Measurements from ENCODE around the gene ADGRG1.
"Not testable (repeated sequence)": the region's sequence is repeated elsewhere in the genome, so short reads cannot be mapped to it uniquely, and the experiment has no call there.

ADGRG1 gene

DNA sequence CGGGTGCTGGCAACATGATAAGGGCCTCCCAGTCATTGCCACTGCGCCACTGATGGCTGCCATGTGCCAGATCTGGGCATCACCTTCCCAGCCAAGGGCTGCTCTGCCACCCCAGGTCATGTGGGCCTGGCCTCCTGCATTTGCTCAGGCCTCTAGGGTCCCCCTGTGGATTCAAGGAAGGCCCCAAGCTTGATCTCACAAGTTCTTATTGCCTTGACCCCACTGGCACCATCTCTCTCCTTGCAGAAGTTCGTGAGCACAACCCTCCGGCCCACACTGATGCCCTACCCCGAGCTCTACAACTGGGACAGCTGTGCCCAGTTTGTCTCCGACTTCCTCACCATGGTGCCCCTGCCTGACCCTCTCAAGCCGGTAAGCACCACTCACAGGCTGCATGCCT, 71.5 kb downstream of the ADGRG1 start:
- DNase-seq (ENCODE audit: low spot score) = no peak

DNA sequence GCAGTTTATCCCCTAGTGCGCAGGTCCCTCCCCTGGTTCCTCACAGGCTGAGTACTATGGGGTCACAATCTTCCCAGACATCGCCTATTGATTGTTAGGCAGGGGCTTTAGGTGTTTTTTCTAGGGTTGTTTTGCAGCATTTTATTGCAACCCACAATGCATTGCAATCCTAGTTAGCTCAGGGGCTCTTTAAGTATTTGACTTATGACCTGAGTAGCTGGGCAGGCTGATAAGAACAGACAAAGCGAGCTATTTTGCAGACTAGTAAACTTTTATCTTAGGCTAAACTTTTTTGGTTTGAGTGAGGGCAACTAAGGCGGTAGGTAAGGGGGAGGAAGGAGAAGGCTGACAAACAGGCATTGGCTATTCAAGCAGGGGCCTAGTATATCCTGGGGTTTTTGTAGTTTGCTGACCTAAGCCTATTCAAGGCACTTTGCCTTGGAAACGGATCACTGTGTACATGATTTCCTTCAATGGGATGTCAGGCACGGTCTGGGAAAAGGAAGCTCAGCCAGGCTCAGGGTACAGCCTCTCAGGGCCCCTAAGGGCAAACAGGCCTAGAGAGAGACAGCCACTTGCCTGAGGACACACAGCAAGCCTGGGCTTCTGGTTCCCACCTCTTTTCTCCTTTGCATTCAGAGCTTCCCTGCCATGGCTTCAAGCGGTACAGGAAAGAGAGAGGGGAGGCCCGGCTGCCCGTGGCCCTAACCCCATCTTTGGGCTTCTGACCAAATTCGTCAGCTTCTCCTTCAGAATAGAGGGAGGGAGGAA, 72.5 kb downstream of the ADGRG1 start:
- DNase-seq (ENCODE audit: low spot score) = no peak

DNA sequence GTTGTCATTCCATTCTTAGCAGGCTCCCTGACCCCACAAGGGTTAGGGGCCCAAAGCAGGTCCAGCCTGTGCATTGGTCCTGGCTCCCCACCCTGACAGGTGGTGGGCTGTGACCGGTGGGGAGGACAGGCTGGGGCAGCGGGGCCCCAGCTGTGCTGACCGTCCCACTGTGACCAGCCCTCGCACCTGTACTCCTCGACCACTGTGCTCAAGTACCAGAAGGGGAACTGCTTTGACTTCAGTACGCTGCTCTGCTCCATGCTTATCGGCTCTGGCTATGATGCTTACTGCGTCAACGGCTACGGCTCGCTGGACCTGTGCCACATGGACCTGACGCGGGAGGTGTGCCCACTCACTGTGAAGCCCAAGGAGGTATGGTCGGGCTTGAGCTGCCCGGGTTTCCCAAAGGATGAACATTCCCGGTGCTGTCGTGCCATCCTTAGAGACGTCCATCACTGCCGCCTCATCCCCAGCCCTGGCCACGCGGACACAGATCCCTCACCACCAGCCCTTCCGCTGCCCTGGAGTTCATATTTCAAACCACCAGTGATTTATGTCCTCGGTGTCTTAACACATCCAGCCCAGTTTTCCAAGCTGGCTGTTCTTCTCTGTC, 73.4 kb downstream of the ADGRG1 start:
- DNase-seq (ENCODE audit: low spot score) = no peak

DNA sequence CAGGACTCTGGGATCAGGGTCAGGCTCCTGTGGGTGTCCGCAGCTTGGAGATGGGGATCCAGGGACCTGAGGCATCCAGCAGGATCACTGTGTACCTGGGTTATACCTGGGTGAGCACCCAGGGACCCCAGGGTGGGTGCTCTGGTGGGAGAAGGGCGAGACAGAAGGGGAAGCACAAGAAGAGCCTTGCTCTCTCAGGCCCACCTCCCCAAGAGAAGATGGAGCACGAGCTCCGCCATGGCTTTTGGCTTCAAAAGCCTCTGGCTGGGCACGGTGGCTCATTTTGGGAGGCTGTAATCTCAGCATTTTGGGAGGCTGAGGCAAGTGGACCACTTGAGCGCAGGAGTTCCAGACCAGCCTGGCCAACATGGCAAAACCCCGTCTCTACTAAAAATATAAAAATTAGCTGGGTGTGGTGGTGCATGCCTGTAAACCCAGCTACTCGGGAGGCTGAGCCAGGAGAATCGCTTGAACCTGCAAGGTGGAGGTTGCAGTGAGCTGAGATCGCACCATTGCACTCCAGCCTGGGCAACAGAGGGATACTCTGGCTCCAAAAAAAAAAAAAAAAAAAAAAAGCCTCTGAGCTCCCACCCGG, 75.1 kb downstream of the ADGRG1 start:
- DNase-seq (ENCODE audit: low spot score) = no peak

DNA sequence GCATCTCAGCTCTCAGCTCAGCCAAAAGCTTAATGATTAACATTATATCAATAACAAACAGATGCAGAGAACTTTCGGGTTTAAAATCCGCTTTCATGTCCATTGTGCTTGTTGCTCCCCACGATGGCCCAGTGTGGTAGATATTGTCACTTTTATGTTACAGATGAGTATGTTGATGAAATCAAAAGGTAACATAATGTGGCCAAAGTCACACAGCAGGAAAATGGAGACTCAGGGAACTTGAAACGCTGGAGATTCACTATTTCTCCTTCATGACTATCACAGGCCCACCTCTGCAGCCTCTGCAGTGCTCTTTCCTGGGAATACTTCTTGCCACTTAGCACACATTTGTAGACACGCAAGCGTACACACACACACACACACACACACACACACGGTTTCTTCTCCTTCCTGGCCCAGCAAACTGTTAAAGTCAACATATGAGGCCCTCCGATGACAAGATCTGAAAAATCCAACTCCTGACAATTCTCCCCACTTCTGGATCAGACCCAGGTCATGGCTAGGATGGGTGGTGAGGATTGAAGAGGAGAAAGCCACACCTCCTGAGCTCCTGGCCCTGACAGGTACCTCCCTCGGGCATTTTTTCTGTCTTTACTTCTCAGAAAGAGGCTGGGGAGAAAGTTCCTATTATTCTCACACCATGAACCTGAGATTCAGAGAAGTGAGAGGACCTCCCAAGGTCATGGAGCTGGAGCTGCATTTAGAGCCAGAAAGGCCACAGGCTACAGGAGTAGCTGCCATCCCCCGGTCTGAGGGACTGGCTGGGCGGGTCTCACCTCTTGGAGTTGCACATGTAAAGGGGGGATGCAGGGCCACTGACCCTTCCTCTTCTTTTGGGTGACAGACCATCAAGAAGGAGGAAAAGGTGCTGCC, 75.8 kb downstream of the ADGRG1 start:
- DNase-seq (ENCODE audit: low spot score) = no peak

DNA sequence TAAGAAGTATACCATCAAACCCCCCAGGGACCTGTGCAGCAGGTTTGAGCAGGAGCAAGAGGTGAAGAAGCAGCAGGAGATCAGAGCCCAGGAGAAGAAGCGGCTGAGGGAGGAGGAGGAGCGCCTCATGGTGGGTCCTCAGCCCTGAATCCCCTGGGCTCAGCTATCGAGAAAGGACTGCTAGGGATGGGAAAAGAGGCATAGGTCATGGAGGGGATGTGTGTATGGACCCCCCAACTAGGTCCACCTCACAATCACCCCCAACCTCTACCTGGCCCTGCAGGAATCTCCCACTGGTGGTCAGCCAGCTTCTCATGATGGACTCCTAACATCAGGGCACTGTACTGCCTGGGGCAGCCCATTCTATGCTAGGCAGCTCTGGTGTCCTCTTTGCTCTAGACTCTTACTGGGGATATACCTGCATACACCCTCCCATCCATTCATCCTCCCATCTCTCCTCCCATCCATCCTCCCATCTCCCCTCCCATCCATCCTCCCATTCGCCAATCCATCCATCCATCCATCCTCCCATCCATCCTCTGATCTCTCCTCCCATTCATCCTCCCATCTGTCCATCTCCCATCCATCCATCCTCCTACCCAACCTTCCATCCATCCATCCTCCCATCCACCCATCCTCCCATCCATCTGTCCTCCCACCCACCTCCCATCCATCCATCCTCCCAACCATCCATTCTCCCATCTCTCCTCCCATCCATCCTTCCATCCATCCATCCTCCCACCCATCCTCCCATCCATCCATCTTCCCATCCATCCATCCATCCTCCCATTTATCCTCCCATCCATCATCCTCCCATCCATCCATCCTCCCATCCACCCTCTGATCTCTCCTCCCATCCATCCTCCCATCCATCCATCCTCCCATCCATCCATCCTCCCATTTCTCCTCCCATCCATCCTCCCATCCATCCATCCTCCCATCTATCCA, 76.7 kb downstream of the ADGRG1 start:
- DNase-seq (ENCODE audit: low spot score) = no peak

DNA sequence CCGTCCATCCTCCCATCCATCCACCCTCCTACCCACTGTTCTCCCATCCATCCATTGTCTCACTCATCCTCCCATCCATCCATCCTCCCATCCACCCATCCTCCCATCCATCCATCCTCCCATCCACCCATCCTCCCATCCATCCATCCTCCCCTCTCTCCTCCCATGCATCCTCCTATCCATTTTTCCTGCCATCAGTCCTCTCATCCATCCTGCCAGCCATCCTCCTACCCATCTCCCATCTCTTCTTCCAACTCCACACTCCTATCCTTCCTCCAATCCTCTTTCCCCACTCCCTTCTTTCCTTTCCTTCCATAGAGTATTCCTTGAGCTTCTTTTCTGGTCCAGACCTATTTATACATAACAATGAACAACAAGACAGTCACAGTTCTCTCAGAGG, 78.3 kb downstream of the ADGRG1 start:
- DNase-seq (ENCODE audit: low spot score) = no peak

DNA sequence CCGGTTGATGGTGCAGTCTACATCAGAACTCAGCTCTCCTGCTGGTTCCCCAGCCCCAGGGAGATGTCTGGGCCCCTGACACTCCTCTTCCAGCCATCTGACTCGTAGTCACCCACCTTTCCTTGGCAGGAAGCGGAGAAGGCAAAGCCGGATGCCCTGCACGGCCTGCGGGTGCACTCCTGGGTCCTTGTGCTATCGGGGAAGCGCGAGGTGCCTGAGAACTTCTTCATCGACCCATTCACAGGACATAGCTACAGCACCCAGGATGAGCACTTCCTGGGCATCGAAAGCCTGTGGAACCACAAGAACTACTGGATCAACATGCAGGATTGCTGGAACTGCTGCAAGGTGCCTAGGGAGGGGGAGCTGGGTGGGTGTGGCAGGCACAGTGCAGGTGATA, 78.9 kb downstream of the ADGRG1 start:
- no peak for DNase-seq (ENCODE audit: low spot score)

DNA sequence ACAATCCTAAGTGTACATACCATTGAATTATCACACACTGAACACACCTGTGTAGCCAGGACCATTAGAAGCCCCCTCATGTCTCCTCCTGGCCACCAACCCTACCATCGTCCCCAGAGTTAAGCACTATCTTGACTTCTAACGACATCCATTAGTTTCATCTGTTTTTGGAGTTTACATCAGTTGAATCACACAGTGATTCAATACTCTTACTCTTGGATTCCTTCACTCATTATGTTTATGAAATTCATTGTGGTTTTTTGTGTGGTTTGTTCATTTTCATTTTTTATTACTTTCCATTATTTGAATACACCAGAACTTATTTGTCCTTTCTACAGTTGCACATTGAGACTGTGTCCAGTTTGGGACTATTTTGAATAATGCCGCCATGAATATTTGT, 79.7 kb downstream of the ADGRG1 start:
- DNase-seq (ENCODE audit: low spot score) = no peak

DNA sequence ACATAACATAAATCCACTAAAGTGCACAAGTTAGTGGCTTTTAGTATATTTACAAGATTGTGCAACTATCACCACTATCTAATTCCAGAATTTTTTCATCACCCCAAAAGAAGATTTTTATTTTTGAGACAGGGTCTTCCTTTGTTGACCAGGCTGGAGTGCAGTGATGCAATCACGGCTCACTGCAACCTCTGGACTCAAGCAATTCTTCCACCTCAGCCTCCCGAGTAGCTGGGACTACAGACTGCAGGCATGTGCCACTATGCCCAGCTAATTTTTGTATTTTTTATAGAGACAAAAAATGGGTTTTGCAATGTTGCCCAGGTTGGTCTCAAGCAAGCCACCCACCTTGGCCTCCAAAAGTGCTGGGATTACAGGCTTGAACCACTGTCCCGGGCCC, 81.2 kb downstream of the ADGRG1 start:
- DNase-seq (ENCODE audit: low spot score) = no peak

DNA sequence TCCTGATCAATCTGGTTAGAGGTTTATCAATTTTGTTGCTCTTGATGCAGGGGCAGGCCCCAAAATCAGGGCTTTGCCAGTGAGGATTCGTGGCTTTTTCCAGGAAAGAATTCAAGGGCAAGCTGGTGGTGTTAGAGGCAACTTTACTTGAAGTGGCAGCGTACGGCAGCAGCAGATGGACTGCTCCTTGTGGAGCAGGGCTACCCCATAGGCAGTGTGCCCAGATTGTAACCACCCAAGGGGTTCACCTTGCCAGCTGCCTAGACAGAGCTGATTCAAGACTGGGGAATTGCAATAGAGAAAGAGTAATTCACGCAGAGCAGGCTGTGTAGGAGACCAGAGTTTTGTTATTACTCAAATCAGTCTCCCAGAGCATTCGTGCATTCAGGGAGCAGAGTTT, 82.9 kb downstream of the ADGRG1 start:
- DNase-seq (ENCODE audit: low spot score) = no peak

DNA sequence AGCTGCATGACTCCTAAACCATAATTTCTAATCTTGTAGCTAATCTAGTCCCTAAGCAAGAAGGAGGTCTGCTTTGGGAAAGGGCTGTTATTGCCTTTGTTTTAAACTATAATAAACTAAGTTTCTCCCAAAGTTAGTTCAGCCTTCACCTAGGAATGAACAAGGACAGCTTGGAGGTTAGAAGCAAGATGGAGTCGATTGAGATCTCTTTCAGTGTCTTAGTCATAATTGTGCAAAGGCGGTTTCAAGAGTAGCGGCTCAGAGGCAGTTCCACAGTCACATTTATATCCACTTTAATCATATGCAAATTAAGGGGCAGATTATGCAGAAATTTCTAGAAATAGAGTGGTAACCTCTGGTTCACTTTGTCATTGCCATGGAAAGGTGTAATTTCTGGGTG, 83.6 kb downstream of the ADGRG1 start:
- DNase-seq (ENCODE audit: low spot score) = no peak

DNA sequence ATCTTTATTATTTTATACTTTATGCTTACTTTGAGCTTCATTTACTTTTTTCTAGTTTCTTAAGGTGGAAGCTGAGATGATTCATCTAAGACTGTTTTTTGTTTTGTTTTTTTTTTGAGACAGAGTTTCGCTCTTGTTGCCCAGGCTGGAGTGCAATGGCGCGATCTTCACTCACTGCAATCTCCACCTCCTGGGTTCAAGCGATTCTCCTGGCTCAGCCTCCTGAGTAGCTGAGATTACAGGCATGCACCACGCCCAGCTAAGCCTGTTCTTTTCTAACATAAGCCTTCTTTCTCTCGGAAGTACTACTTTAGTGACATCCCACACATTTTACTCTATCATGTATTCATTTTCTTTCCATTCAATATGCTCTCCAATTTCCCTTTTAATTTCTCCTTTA, 84.1 kb downstream of the ADGRG1 start:
- not testable (repeated sequence) for DNase-seq (ENCODE audit: low spot score)

DNA sequence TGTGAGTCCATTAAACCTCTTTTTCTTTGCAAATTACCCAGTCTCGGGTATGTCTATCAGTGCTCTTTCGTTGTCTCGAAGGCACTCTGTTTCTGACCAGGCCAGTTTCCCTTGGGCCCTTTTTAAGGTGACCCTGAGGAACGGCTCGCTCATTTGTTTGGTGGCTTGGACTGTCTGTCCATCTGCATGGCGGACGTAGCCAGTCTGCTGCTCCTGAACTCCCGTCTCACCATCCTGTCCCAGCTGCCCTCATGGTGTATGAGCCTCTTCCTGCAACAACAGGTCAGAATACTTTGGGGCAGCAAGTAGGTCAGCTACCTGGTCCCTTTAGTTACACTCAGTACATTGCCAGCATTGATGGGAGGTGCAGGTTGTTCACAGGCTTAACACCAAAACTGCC, 85.2 kb downstream of the ADGRG1 start:
- DNase-seq (ENCODE audit: low spot score) = no peak

DNA sequence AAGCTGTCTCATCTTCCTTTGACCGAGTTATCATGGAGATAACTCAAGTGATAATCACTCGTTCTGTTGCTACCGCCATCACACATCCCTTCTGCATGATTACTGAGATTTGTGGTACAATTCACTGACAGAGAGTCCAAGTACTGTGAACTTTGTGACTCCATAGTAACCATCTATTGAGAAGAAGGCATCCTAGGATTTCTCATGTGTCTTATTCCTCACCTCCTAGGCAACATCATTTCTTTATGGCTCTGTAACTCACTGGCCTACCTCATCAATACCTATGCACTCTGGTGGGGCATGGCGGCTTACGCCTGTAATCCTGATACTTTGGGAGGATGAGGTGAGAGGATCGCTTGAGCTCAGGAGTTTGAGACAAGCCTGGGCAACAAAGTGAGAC, 85.6 kb downstream of the ADGRG1 start:
- DNase-seq (ENCODE audit: low spot score) = no peak
